GM12892 (cell line): ENCODE results near the gene RPS6KA2.

Source experiments
- POLR2A ChIP-seq: IDR thresholded peaks from 2 replicates; pipeline ENCODE4 v1.6.1; 2011; ENCODE audit warnings: low read depth, low read length, control low read depth
- POLR2AphosphoS5 ChIP-seq: IDR thresholded peaks from 2 replicates; pipeline ENCODE4 v1.6.1; 2011; ENCODE audit warnings: low read depth, low read length, control low read depth
- TAF1 ChIP-seq: IDR thresholded peaks from 2 replicates; pipeline ENCODE4 v1.6.1; 2011; ENCODE audit warnings: low read depth, mild to moderate bottlenecking, control low read depth, low read length, borderline replicate concordance

- TF ChIP-seq TAF1, result no peak
- TF ChIP-seq POLR2AphosphoS5, result no peak
- no peak for TF ChIP-seq POLR2A
These were observed 240.9 kb downstream of the RPS6KA2 start for GRCh38 chr6:166386111-166386510.
